ENCODE measurements around the gene PDE6G. TPM values are rescaled to one million over a fixed set of nuclear protein-coding genes. Genes with fewer than 3 reads are reported as not detected.

Gene PDE6G
- total and polyA plus RNA-seq, 2 of the 8 experiments (the other 6 are each of a cell fraction or from before 2014, with no cell fraction given), result 5.8 to 12.9 TPM

DNA sequence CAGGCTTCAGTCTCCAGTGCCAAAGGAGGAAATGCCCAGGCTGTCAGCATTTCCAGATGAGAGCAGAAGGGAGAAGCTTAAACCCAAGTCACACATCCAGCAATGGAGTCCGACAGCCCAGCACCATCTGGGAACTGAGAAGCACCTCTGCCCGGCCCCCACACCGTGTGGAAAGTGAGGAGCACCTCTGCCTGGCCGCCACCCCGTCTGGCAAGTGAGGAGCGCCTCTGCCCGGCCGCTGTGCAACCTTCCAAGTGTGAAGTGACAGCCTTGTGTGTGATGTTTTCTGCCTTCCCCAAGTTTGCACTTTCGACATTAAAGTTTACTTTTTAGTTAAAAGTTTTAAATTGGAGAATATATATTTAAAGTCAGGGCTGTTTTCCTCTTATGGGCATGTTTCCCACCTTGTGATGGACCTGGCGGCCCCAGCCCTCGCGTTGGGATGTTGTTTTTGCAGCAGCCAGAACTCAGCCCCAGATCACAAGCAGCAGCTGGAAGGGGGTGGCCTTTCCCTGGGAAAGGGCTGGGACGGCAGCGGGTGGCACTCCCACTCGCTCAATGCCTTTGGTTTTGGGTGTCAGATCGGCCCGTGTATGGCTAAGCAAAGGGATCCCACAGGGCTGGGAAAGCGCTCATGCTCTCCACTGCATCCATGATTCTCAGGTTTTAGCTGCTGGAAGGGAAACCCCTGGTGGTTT is 17.4 kb upstream of the PDE6G start:
- peaks cover 26 to 53% (median 48%) of the 10 kb centered on the region in 4 experiments for H3K36me3 ChIP-seq (ENCODE audit: control insufficient read depth in 2 of 4, insufficient read depth in 4 of 4, low read length in 3 of 4)
- POLR2A ChIA-PET (ENCODE audit: partially characterized antibody), result interaction anchor here (0.6 to 28.4 kb wide), 8 partner anchors 8 to 53 kb away, joined by 4 to 436 read pairs (median 5); partner anchors contain the start of genes ARL16, HGS, MRPL12 and SLC25A10
- no peak overlapping the region for H2AK5ac ChIP-seq (ENCODE audit: low read depth, low read length)
- H2BK12ac ChIP-seq (ENCODE audit: low read depth, low read length), result no peak overlapping the region
- H3K27ac ChIP-seq (ENCODE audit: low read depth, low read length), result no peak overlapping the region
- CTCF ChIA-PET (ENCODE audit: partially characterized antibody), result interaction anchor here (0.6 kb wide), 1 partner anchor 950 kb away, joined by 3 read pairs; no protein-coding TSS in a partner anchor
- no peak overlapping the region for H4K91ac ChIP-seq (replicated peaks; ENCODE audit: insufficient read length, low read length)
- H3K9ac ChIP-seq (replicated peaks in 1 of 4; ENCODE audit: extremely low read depth in 1 of 4, low read depth in 3 of 4, low read length in 3 of 4), result no peak overlapping the region
- H4K5ac ChIP-seq (ENCODE audit: insufficient read length, low read depth, low read length), result no peak overlapping the region
- no peaks in the 10 kb centered on the region for H3K9me3 ChIP-seq (ENCODE audit: insufficient read depth in 2 of 2, low read depth in 1 of 2, low read length in 1 of 2)
- no peak overlapping the region for H3K18ac ChIP-seq (ENCODE audit: extremely low read depth, low read length)
- H3K14ac ChIP-seq (ENCODE audit: insufficient read length), result no peak overlapping the region
- no peak overlapping the region for H3K4ac ChIP-seq (replicated peaks; ENCODE audit: insufficient read length, low read depth, low read length)
- no peak overlapping the region for H2BK5ac ChIP-seq (ENCODE audit: low read depth, low read length)
- TF ChIP-seq GABPA (IDR thresholded peaks at IDR 0.05; ENCODE audit: borderline replicate concordance, insufficient read depth, low read length) (no peak), POLR2A (IDR thresholded peaks at IDR 0.05; ENCODE audit: control extremely low read depth in 1 of 2, low read depth in 2 of 2, low read length in 2 of 2) (peak in 1 of 2 experiments; percentile 23; a peak in 1 of 3 replicates), TCF12 (IDR thresholded peaks at IDR 0.05; ENCODE audit: low read depth, low read length) (no peak), SIX5 (IDR thresholded peaks at IDR 0.05; ENCODE audit: low read depth, low read length) (no peak)
- H2BK20ac ChIP-seq (ENCODE audit: low read length), result no peak overlapping the region
- no peak overlapping the region for H3K23ac ChIP-seq (ENCODE audit: insufficient read length)
- DNase-seq (ENCODE audit: low read depth in 1 of 2, low spot score in 2 of 2), result no peak
- H3K27me3 ChIP-seq (replicated peaks in 1 of 4; ENCODE audit: control insufficient read depth in 3 of 4, extremely low read depth in 1 of 4, insufficient read depth in 3 of 4, low read length in 3 of 4), result no peaks in the 10 kb centered on the region
- H3K23me2 ChIP-seq (ENCODE audit: low read depth, low read length), result no peaks in the 10 kb centered on the region
- peaks cover 10 to 23% of the 10 kb centered on the region in 2 experiments for H4K20me1 ChIP-seq (replicated peaks in 1 of 2; ENCODE audit: control insufficient read depth in 1 of 2, insufficient read depth in 2 of 2, low read length in 2 of 2)
- no peak overlapping the region for H2BK15ac ChIP-seq (ENCODE audit: low read length)
- H3K4me3 ChIP-seq (ENCODE audit: extremely low read depth in 1 of 4, insufficient read depth in 2 of 4, low read depth in 3 of 4, low read length in 4 of 4), result no peak overlapping the region
- no peak overlapping the region for H3K4me2 ChIP-seq (ENCODE audit: insufficient read depth in 1 of 2, low read depth in 2 of 2, low read length in 2 of 2)
- no peak overlapping the region for H2BK120ac ChIP-seq (replicated peaks; ENCODE audit: low read depth, low read length)
- no peak overlapping the region for H2AFZ ChIP-seq (ENCODE audit: low read length)
- no peaks in the 10 kb centered on the region for H3K4me1 ChIP-seq (replicated peaks in 1 of 4; ENCODE audit: control insufficient read depth in 3 of 4, insufficient read depth in 4 of 4, low read length in 3 of 4)
- H3K79me2 ChIP-seq (ENCODE audit: control insufficient read depth in 1 of 2, insufficient read depth in 2 of 2, low read length in 2 of 2), result peaks cover 0 to 9% of the 10 kb centered on the region in 2 experiments; a peak in 1 of 4 replicates
- no peak overlapping the region for H4K8ac ChIP-seq (ENCODE audit: extremely low read depth, insufficient read depth, low read length)
- H3K79me1 ChIP-seq (ENCODE audit: low read depth, low read length), result no peaks in the 10 kb centered on the region; the same call in 1 of the 2 replicates
- no peak for FAIRE-seq
- no peak overlapping the region for H3K56ac ChIP-seq (replicated peaks; ENCODE audit: insufficient read length, low read depth, low read length)
- WGBS, 2 experiments (ENCODE audit: extremely low coverage in 1 of 2, insufficient coverage in 1 of 2, insufficient read length in 1 of 2, insufficient replicate concordance in 2 of 2, low coverage in 1 of 2, low lambda C conversion rate in 2 of 2, missing lambda C conversion rate in 1 of 2), result 96% methylated on average over 18 of the region's 18 CpGs; no CpG with 5 or more reads in 1 of the 2 experiments

Data from H1 (cell line).